HG03025 (cell line): ENCODE data around the gene SEC11A.
"Not testable (repeated sequence)": the region's sequence is repeated elsewhere in the genome, so short reads cannot be mapped to it uniquely, and the experiment has no call there.

Source experiments
- ATAC-seq: cut with Tn5 transposase; IDR thresholded peaks from one replicate; pipeline ENCODE4 v1.9.1; 2021; ENCODE audit warnings: mild to moderate bottlenecking, moderate library complexity; ENCODE audit not compliant: unreplicated experiment, low FRiP score

The SEC11A gene

DNA sequence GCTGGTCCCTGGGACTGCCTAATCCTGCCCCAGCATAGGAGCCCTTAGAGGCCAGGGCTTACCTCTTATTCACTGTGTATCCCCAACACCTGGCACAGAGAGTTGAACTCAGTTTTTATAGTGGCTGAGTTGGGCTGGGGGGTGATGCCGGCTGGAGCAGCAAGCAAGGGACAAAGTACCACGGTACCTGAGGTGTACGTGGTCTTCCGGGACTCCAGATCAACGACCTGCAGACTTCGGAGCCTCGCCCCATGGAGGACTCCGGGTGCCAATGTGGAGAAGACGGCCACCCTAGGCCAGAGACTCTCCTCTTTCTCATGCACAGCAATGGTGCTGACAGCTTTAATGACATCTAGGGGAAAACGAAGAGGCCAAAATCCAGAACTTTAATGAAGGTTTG, 69.9 kb downstream of the SEC11A start:
- ATAC-seq: no peak

DNA sequence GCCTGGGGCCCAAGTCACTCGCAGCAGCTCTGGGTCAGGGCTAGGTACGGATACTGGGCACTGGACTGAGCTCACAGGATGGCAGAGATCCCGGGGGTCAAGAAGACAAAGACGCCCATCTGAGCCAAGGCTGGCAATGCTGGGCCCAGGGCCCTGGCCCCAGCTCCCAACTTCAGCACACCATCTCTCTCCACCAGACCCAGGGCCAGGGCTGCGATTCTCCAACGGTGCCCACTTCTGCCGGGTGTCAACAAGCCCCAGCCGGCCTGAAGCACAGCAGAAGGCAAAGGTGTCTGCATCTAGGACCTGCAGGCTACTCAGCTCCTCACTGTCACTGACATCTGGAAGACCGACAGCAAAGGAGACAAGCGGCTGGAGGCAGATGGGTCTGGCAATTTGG, 70.4 kb downstream of the SEC11A start:
- no peak for ATAC-seq

DNA sequence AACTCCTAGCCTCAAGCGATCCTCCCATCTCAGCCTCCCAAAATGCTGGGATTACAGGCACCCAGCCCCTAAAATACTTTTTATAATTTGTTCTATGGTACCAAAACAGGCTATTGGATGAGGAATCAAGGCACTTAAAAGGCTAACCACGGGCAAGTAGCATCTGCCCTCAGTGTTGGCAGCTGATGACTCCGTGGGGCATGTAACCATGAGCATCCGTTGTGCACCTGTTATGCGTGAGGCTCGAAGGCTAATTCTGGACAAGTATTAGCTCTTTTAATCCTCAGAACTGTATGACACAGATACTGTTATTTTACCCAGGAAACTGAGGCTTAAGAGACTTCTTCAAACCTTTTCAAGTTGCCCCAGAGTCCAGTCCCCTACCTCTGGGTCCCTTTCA, 72.1 kb downstream of the SEC11A start:
- ATAC-seq: no peak

DNA sequence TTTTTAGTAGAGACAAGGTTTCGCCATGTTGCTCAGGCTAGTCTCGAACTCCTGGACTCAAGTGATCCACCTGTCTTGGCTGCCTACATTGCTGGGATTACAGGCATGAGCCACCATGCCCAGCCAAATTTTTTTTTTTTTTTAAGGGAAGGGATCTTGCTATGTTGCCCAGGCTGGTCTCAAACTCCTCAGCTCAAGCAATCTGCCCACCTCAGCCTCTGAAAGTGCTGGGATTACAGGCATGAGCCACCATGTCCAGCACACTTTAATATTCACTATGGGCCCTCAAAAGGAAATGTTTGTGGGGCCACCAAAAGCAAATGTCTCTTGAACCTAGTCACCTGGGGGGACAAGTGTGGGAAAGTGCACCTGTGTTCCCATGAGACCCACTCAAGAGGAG, 73.3 kb downstream of the SEC11A start:
- ATAC-seq: not testable (repeated sequence)

DNA sequence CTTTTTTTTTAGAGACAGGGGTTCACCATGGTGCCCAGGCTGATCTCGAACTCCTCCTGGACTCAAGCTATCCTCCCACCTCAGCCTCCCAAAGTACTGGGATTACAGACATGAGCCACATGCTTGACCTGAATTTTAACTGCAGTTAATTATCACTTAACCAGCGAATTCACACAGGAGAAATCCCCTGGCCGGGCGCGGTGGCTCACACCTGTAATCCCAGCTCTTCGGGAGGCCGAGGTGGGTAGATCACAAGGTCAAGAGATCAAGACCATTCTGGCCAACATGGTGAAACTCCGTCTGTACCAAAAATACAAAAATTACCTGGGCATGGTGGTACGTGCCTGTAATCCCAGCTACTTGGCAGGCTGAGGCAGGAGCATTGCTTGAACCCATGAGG, 74.1 kb downstream of the SEC11A start:
- not testable (repeated sequence) for ATAC-seq

DNA sequence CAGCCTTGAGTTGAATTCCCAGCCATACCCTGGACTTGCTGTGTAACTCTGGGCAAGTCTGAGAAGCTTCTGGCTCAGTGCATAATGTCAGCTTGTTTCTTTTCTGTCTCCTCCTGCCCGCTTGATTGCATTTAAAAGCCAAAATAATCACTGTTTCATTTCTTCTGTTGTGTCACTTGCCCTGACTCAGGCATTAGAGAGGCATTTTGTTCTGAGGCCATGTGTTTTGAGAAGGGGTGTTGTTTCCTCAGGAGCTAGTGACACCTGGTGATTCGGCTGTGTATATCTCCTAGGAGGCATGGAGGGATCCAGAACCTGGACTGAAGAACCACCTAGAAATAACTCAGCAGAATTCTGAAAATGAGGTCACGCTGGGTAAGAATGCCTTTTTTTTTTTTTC, 77.8 kb downstream of the SEC11A start:
- ATAC-seq: no peak

DNA sequence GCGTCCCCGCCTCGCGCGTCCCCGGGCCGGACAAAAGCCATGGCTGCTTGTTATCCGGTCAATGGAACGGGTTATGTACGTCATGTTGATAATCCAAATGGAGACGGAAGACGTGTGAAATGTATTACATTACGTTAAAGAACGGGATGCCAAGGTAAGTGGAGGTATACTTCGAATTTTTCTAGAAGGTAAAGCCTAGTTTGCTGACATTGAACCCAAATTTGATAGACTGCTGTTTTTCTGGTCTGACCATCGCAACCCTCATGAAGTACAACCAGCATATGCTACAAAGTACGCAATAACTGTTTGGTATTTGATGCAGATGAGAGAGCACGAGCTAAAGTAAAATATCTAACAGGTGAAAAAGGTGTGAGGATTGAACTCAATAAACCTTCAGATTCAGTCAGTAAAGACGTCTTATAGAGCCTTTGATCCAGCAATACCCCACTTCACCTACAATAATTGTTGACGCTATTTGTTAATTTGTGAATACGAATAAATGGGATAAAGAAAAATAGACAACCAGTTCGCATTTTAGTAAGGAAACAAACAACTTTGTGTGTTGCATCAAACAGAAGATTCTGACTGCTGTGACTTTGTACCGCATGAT, 81.6 kb downstream of the SEC11A start:
- no peak for ATAC-seq

DNA sequence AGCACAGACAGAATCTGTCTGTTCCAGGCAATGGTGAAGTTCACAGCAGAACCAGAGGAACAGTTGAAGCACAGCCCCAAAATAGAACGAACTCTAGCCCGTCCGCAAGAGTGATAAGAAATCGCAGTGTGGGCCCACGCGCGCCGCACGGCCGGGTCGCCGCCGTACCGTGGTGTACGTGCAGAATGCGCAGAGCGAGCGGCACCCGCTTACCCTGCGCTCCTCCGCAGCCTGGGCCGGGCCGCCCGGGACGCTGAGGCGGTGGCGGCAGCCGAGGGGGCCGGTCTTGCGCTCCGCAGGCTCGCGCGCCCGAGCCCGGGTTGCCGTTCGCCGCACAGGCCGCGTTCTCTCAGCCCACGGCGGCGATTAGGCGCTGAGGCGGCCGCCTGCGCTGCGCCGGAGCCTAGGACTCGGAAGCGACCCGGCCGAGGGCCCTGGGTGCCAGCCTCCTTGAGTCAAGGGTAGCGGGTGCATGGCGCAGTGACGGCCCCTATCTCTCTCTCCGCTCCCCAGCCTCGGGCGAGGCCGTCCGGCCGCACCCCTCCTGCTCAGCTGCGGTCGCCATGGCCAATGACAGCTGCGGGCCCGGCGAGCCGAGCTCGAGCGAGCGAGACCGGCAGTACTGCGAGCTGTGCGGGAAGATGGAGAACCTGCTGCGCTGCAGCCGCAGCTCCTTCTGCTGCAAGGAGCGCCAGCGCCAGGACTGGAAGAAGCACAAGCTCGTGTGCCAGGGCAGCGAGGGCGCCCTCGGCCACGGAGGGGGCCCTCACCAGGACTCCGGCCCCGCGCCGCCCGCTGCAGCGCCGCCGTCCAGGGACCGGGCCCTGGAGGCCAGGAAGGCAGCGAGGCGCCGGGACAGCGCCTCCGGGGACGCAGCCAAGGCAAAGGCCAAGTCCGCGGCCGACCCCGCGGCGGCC, 82.4 kb downstream of the SEC11A start:
- peak; percentile 38 for ATAC-seq

DNA sequence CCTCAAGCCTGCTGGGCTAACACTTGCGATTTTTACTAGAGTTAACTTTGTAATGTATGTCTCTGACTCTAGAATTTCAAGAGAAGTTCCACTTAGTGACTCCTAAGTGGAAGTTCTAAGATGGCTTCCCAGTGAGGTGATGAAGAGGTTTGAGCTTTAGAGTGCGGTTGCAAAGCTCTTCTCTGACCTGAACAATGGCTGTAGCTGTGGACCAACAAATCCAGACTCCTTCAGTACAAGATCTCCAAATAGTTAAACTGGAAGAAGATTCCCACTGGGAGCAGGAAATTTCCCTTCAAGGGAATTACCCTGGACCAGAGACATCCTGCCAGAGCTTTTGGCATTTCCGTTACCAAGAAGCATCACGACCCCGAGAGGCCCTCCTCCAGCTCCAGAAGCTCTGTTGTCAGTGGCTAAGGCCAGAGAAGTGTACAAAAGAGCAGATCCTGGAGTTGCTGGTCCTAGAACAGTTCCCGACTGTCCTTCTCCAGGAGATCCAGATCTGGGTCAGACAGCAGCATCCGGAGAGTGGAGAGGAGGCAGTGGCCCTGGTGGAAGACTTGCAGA, 84.2 kb downstream of the SEC11A start:
- no peak for ATAC-seq

DNA sequence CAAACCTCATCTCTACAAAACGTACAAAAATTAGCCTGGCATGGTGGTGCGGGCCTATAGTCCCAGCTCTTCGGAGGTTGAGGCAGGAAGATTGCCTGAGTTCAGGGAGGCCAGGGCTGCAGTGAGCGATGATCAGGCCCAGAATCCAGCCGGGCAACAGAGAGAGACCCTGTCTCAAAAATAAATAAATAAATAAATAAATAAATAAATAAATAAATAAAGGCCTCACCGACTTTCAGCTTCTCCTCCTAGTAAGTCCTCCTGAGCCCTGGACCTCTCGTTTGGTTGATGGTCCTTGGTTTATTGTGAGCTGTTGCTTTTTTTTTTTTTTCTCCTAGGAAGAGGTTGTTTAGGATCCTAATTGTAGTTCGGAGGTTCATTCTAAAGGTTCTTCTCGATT, 86.9 kb downstream of the SEC11A start:
- ATAC-seq: no peak

DNA sequence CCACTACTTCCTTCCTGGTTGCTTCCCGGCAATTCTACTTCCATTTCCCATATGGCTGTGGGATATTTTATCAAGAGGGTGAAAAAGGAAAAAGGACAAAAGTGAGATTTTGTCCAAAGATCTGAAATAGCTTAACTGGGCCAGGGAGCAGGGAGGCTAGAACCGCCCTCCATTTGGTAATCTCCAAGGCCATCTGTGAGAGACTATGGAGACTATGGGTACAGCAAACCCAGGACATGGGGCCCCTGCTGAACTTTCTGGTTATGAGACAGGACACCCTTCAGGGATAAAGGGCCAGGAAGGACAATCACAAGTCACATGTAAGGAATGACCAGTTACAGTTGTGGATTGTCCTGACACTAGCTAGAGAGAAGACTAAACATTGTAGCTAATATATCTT, 90.8 kb downstream of the SEC11A start:
- ATAC-seq: no peak

DNA sequence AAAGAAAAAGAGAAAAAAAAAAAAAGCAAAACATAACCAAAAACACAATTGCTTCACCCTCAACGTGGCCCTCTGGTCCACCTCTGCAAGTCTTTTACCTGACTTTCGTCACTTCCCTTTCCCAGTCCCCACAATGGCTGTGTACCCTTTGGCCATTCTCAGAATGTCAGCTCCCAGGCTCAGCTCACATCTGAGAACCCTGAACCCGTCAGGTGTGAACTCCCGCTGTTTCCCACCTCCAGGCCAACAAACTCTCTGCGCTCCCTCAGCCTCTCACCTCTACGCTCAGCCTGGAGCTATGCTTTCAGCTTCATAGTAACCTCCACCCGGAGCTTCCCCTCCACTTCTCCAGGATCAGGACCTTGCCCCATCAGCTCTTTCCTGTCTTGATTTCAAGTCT, 91.6 kb downstream of the SEC11A start:
- ATAC-seq: no peak

DNA sequence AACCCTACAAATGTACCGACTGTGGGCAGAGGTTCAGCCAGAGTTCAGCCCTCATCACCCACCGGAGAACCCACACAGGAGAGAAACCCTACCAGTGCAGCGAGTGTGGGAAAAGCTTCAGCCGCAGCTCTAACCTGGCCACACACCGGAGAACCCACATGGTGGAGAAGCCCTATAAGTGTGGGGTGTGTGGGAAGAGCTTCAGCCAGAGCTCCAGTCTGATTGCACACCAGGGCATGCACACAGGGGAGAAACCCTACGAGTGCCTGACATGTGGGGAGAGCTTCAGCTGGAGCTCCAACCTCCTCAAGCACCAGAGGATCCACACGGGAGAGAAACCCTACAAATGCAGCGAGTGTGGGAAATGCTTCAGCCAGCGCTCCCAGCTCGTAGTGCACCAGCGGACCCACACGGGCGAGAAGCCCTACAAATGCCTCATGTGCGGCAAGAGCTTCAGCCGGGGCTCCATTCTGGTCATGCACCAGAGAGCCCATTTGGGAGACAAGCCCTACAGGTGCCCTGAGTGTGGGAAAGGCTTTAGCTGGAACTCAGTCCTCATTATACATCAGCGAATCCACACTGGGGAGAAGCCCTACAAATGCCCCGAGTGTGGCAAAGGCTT, 94.5 kb downstream of the SEC11A start:
- ATAC-seq: no peak

DNA sequence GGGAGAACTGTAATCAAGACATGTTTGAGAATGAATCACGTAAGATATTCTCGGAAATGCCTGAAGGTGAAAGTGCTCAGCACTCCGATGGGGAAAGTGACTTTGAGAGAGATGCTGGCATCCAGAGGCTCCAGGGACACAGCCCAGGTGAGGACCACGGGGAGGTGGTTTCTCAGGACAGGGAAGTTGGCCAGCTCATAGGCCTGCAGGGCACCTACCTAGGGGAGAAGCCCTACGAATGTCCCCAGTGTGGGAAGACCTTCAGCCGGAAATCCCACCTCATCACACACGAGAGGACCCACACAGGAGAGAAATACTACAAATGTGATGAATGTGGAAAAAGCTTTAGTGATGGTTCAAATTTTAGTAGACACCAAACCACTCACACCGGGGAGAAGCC, 95.3 kb downstream of the SEC11A start:
- no peak for ATAC-seq
